H1 (cell line): Measurements from ENCODE around the gene RPS25. TPM values are rescaled to one million over a fixed set of nuclear protein-coding genes. Genes with fewer than 3 reads are reported as not detected.

ENCODE experiments used
- BACH1 ChIP-seq: IDR thresholded peaks from 2 replicates; pipeline ENCODE4 v1.6.1; 2012; ENCODE audit warnings: low read length, improper control_type of control experiment
- CHD7 ChIP-seq: fragments of 300-600 bp; sonication (generic); IDR thresholded peaks from 2 replicates; pipeline ENCODE4 v1.7.1; 2012; ENCODE audit warnings: low read length, moderate library complexity, mild to moderate bottlenecking, inconsistent platforms; ENCODE audit not compliant: insufficient replicate concordance
- KDM4A ChIP-seq: IDR thresholded peaks from one replicate; pipeline ENCODE4 v1.7.1; 2012; ENCODE audit warnings: low read depth, mild to moderate bottlenecking, moderate library complexity, low read length, inconsistent platforms; ENCODE audit not compliant: severe bottlenecking
- POLR2A ChIP-seq, 2 experiments: IDR thresholded peaks; 1 replicate in 1 of 2; 2 replicates in 1 of 2; pipeline ENCODE4 v1.6.1; 2011; ENCODE audit warnings: low read depth in 2 of 2, low read length in 2 of 2, mild to moderate bottlenecking in 2 of 2; ENCODE audit errors: control extremely low read depth in 1 of 2
- POLR2AphosphoS5 ChIP-seq: IDR thresholded peaks from 2 replicates; pipeline ENCODE4 v1.6.1; 2011; ENCODE audit warnings: low read depth, low read length
- TAF7 ChIP-seq: optimal IDR thresholded peaks from 2 replicates; pipeline ENCODE3; 2011; ENCODE audit warnings: low read depth, mild to moderate bottlenecking, inconsistent platforms, low read length, moderate library complexity, borderline replicate concordance
- polyA plus RNA-seq, 7 experiments: library from polyadenylated mRNA; depleted of rRNA in 3 of 7; stranded (reverse) in 5 of 7; unstranded in 2 of 7; fragments of >200 nt in 5 of 7; fragments of 200-250 nt in 2 of 7; gene quantifications; 1 replicate in 5 of 7; 2 replicates in 1 of 7; 4 replicates in 1 of 7; pipeline versions ENCODE4 v1.2.1 to v1.2.3, GENCODE V29; 2011 to 2013; ENCODE audit warnings: missing spikeins in 2 of 7, mixed read lengths in 2 of 7
- total RNA-seq: library from RNA; stranded (reverse); fragmentation: NEBNext Ultra II Directional; extraction: Animal tissue kit (Norgen Biotek cat#: 25700); gene quantifications from 2 replicates; pipeline ENCODE4 v1.2.1, GENCODE V29; 2021

The RPS25 gene
- total and polyA plus RNA-seq, 2 of the 8 experiments (the other 6 are each of a cell fraction or from before 2014, with no cell fraction given), result 1,525 to 1,643 TPM

GRCh38 chr11:119021631-119022030, 3.5 kb upstream of the RPS25 start (continued):
- TF ChIP-seq CHD7 (no peak), POLR2AphosphoS5 (no peak), TAF7 (no peak), BACH1 (no peak), KDM4A (no peak), POLR2A (IDR thresholded peaks at IDR 0.05; ENCODE audit: control extremely low read depth in 1 of 2, low read depth in 2 of 2, low read length in 2 of 2) (no peak)
